ENCODE results near the gene TNNI3.
"Not testable (repeated sequence)": the region's sequence is repeated elsewhere in the genome, so short reads cannot be mapped to it uniquely, and the experiment has no call there.

The TNNI3 gene

DNA sequence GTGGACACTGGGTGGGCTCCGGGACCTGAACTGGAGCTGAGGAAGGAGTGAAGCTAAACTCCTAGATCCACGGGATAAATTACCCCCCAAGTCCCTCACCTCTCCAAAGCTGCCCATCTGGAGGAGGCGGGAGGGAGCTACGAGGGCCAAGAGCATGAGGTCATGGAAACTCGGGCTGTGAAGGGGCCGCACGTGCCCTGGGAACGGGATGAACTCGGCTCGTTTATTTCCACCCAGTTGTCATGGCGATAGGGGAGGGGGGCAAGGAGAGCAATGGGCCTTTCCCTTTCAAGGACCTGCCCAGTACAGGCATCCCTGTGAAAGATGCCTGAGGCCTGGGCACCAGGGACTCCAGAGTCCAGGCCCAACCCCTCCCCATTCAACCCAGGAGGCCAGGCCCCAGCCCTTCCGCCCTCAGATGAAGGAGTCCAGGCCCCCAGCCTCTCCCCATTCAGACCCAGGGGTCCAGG is 43.9 kb downstream of the TNNI3 start:
- no peak for DNase-seq (ENCODE audit: low read depth in 2 of 2)

DNA sequence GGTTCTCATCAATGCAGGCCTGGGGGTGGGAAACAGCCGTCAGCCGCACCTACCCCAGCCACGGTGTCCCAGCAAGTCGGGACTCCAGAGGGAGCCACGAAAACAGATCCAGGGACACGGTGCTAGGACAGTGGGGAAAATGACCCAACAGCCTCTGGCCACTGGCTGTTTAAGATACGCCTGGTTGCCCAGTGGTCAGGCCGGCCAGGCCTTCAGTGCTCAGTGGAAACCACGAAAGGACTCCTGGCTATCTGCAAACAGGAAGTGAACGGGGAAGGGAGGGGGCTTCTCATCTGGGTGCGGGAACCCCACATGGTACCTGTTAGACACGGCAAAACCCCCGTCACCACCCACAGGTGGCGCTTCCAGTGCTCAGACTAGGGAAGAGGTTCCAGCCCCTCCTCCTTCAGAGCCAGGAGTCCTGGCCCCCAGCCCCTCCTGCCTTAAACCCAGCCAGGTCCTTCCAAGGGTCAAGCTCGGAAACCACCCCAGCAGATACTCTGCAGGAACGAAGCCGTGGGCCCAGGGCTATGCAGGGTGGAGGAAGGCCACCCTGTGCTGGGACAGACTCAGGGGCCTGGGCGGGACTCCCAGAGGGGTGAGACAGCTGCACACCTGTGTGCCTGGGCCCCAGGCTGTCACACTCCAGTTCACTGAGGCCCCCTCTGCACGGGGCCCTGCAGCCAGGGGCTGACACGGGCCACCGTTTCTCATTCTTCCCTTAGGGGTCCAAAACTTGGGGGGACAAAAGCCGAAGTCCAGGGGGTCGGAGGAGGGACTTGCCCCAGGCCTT is 44.6 kb downstream of the TNNI3 start:
- no peak for DNase-seq (ENCODE audit: low read depth in 2 of 2)

DNA sequence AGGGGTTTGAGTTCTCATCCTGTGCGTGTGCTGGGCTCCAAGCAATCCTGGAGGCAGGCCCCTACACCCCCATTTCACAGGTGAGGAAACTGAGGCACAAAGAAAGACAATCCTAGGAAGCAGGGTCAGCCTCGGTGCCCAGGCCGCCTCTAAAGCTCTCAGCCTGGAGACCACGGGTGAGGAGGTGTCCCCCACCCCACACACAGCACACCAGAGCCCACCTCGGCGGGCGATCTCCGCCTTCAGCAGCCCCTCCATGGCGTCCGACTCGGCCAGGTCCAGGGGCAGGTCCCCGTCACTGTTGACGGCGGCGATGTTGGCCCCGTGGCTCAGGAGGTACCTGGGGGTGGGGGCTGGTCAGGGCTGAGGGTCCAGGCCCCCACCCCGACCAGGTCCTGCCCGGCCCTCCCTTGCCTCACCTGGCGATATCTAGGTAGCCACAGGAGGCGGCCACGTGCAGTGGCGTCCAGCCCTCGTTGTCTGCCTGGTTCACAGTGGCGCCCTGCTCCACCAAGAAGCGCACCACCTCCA is 45.2 kb downstream of the TNNI3 start:
- DNase-seq (ENCODE audit: low read depth in 2 of 2), result no peak

DNA sequence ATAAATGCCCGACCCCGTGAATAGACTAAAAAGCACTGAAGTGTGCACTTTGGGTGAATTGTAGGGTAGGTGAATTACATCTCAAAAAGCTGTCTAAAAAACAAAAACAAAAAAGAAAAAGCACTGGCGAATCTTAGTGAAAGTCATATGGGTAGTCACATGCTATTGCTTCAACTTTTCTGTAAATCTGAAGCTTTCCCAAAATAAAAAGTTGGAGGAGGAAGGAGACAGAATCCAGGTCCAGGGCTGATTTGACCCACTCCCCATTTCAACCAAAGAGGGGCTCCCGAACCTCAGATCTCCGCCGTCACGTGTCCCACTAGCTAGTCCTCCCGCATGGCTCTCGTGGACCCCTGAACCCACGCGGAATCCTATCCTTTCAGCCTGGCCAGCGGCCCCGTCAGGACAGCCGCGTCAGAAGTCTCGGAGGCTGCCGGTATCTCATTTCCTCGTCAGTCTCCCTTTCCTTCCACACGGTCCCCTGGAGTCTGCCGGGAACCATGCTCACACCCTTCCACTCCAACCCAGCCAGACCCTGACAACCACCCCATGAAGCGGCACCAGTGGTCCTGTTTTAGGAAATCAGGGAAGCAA is 46.2 kb downstream of the TNNI3 start:
- DNase-seq (ENCODE audit: low read depth in 2 of 2), result no peak

DNA sequence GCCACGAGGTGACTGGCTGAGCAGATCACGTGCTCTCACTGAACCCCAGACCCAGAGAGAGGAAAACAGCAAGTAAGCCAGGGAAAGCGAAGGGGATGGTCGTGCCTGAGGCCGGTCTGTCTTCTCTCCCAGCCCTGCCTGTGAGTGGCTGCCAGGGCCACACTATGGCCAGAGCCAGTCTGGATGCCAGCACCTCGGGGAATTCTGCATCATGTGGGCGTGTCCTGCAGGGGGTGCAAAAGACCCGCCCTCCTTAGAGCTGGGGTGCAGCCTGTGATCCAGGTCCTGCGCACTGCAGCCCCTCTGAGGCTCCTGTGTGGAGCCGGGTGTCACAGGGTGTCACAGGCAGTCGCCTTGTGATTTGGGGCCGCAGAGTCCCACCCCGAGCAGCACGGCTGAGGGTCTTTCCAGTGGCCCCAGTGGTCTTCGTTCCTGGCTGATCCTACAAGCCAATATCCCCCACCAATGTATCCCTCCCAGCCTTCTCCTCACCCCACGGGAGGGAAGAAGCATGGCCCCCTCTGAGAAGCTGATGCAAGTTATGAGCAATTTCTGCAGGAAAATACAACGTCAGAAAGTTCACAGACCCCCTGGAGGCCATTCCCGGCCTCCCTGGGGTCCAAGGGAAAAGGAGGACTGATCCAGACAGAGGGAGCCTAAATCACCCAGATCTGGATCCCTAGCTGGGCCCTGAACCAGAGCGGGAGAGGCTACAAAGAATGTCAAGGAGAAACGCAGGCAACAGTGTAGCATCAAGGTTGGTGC is 47.8 kb downstream of the TNNI3 start:
- DNase-seq (ENCODE audit: low read depth in 2 of 2), result no peak

DNA sequence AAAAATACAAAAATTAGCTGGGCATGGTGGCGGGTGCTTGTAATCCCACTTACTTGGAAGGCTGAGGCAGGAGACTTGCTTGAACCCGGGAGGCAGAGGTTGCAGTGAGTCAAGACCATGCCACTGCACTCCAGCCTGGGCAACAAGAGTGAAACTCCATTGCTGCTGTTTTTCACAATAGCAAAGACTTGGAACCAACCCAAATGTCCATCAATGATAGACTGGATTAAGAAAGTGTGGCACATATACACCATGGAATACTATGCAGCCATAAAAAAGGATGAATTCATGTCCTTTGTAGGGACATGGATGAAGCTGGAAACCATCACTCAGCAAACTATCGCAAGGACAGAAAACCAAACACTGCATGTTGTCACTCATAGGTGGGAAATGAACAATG is 50.3 kb downstream of the TNNI3 start:
- DNase-seq (ENCODE audit: low read depth in 2 of 2), result not testable (repeated sequence)

DNA sequence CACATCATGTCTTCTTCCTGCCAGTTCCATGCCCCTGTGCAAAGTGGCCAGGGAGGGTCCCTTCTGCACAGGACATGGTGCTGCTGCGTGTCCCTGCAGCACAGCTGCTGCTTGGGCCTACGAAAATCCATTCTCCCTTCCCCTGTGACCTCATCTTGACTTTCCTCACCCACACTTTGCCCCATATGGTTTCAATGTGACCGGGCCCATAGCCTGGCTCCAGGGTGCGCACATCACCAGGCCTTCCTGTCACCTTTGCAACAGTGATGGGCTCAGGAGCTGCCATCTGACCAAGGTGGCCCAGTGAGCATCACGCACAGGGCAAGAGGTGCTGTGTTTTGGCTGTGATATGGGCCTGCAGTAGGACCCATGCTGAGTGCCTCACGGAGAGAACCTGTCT is 50.9 kb downstream of the TNNI3 start:
- no peak for DNase-seq (ENCODE audit: low read depth in 2 of 2)

DNA sequence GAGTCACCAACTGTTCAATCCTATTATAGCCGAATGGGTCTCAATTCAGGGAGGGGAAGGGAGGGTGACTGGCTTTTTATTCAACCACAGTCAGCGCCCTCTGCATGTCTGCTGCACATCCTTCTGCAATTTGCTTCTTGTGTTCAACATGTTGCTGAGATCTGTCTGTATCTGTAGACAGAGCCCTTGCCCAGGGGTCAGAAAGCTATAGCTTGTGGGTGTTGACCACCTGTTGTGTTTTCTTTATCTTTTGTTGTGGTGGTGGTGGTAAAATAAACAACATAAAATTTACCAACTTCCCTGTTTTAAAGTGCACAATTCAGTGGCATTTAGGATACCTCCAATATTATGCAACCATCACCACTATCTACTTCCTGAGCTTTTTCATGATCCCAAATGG is 52.3 kb downstream of the TNNI3 start:
- DNase-seq (ENCODE audit: low read depth in 2 of 2), result no peak

DNA sequence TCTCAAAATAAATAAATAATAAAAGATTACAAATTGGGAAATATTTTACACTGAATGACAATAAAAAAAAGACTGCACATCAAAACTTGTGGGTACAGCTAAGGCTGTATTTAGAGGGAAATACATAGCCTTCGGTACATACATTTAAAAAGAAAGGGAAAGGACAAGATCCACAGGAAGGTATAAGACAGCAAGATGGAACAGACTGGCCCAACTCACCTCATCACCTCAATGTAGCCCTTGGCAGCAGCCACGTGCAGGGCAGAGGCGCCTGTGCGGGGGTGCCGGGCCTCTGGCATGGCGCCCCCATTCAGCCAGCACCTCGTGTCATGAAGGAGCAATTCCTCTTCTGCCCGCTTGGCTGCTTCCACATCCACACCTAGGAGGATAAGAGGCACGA is 54.3 kb downstream of the TNNI3 start:
- no peak for DNase-seq (ENCODE audit: low read depth in 2 of 2)

All from activated CD8-positive, alpha-beta memory T cell treated with anti-CD3 and anti-CD28 coated beads for 4 hours (primary cell).